ENCODE data around the gene HOXB3.

HOXB3 gene

DNA sequence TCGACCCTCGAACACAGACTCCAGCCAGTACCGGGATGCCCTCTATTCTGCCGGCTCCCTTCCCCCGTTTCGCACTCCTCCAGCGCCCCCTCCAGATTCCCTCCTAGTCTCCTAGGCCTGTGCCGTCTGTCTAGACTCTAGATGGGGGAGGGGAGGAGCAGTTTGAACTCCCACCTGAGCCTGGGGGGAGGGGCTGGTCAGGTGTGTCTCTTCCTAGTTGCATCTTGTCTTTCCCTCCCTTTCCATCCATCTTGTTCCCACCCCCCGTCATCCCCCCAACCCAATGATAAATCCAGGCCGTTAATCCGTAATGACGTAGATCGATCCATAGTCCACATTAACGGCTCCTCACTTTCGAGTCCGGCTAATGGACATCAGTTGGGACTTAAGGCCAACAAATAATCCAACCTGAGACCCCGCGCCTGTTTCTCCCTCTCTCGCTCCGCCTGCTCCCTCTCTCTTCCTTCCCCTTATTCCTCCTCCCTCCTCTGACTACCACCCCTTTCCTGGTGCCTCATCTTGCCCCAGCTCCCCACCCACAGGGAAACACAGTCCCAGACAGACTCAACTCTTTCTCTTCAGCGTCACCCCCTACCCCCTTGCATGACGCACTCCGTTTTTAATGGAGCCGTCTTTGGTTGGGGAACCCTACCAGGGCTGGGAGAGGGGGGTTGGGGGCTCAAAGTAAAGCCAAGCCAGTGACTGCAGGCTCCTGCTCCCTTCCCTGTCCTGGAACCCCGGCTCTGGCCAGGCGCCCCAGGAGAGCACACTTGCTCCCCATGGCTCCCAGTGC, 6.9 kb upstream of the HOXB3 start:
- no peak for DNase-seq

DNA sequence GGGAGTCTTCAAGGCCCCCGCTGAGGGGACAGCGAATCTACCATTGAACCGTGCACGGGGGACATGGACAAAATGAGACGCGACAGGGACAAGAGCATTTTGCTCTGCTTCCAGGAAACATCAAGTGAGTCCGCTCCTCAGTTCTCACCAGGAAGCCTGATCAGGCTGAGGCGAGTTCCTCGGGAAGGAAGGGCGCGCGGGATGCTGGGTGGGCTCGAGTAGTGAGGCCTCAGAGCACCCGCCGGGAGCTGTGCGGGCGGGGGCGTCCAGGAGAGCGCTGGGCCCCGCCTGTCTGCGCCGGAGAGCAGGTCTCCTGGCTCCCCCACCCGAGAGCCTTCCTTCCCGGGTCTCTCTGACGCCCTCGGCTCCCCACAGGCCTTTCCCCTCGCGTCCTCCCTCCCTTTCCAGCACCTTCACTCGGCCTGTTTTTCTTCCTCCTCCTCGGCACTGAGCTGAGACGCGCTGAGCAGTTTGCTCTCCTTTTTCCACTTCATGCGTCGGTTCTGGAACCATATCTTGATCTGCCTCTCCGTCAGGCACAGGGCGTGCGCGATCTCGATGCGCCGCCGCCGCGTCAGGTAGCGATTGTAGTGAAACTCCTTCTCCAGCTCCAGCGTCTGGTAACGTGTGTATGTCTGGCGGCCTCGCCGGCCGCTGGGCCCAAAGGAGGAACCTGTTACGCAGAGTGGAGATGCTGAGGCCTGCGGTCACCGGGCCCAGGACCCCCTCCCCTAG, 6.1 kb upstream of the HOXB3 start:
- peak; percentile 66 to 72 for DNase-seq

DNA sequence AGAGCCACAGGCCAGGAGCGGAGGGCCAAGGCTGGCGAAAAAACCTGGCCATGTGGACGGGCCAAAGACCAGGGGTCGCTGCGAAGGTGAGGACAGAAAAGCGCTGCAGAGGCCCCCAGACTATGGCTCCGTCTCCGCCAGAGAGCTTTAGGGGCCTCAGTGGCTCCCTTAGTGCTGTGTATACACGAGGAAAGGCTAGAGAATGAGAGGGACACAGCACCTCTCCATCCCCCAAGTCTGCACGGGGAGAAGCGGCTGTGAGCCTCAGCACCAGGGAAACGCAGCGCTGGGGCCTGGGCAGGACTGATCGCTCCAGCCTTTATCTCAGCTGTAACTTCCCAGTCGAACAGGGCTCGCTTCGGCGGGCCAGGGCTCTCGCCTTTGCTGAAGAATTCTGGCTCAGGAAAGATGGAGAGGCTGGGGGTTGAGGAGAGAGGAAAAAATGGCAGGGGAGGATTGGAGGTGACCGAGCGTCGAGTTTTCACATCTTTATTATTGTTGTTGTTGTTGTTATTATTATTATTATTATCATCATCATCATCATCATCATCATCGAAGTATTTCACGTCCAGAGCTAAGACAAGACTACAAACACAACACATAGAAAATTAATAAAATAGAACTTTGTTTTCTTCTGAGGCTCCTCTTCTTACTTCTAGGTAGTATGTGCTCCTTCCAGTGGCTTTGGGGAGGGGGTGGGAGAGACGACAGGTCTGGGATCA, 5.4 kb upstream of the HOXB3 start:
- no peak for DNase-seq

DNA sequence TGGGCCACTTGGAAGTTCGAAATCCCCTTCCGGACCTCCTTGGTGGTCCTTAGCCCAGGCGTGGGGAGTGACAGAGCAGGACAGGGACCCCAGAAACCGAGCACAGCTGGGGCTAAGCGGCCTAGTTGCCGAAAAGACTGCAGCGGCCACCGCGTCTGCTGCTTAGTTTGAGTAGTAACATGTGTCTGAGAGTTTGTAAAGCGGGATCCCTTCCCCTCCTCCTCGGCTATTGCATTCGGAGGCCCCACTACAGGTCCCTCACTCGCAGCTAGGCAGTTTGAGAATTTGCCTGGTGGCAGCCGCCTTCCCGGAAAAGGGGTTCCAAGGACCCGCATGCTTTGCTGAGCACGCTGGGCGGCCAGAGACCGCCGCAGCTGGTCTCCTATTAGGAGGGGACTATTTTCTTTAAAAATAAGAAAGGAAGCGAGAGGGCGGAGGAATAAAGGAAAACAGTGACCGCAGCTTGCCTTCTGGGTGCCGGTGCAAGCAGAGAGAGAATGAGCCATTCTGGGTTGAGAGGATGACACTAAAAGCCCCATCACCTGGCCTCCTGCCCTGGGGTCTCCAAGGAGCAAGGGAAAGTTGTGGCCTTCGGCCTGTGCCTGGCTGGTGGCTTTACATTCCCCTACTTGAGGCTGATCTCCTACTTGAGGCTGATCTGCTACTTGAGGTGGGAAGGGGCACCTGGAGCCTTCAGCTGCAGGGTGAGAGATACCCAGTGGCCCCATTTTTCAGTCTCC, 4.7 kb upstream of the HOXB3 start:
- no peak for DNase-seq

DNA sequence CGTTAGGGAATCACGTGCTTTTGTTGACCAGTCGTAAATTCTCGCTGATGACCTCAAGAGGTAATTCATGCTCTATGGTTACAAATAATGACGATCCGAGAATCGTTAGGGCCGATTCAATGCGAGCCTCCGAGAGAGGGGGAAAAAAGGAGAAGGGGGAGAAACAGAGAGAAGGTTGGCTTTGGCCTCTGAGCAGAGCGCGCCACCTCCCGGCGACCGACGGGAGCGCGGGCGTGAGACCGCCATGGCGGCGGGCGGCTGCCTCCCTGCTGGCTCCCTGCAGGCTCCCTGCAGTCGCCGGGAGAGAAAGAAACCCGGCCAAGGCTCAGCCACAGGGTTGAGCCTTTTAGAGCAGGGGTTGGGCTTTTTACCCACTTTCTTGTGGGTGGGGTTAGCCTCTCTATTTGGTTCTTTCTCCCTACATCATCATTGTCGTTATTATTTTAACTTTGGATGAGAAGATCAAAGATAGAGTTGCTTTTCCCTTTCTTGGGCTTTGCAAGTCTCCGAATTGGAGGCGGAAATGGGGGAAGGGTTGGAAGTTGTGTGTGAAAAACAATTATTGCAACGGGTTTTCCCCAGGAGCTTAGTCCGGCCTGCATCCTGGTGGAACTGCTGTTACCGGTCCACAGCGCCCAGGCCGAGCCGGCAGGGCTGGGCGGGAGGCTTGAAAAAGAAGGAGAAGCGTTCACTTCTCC, 3.9 kb upstream of the HOXB3 start:
- peak; percentile 87 to 92 for DNase-seq

DNA sequence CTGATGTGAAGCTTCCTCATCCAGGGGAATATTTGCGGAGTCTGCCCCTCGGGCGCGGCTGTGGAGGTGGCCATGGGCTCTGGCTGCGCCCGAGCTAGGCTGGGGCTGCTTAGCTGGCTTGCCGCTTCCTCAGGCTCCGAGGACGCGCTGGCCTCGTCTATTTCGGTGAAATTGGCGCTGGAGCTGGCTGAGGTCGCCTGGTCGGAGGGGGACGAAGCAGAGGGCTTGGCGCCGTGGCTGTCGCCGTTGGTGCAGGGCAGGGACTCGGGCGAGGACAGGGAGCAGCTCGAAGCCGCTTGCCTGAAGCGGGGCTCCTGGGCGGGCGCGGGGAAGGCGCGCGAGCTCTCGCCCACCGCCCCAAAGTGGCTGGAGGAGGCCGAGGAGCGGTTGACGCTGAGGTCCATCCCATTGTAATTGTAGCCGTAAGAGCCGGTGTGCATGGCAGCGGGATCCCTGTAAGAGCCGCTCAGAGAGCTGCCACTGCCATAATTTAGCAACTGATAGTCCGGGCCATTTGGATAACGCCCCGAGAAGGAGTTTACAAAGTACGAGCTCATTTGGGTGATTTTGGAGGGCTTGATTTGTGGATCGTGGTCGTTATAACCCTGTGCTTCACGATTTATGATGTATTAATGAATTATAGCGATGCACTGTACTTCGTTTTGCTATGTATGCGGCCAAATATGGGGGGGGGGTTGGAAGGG, 3.2 kb upstream of the HOXB3 start, which contains the start of gene HOXB5:
Gene HOXB5, minus strand, starts transcription at position 654 of the 704 bp plus-strand sequence. Its CDS starts 97 bp downstream, at position 557.
- peak in 1 of 2 experiments; percentile 59 for DNase-seq

DNA sequence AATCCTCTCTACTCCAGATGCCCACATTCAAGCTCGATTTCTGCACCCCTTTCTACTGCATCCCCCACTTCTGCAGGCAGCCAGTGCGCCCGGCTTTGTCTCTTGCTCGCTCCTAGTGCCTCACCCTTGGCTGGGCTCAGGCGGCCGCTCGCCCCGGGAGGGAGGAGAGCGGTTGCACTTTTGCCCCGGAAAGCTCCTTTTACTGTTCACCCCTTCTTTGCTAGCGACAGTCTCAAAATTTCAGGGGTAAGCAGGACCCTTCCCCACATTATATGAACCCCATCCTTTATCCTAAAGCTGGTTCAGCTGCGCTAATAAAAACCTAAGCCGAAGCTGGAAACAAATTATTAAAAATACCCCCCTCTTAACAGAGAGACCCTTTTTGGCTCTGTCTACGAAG, 2.5 kb upstream of the HOXB3 start:
- no peak for DNase-seq

DNA sequence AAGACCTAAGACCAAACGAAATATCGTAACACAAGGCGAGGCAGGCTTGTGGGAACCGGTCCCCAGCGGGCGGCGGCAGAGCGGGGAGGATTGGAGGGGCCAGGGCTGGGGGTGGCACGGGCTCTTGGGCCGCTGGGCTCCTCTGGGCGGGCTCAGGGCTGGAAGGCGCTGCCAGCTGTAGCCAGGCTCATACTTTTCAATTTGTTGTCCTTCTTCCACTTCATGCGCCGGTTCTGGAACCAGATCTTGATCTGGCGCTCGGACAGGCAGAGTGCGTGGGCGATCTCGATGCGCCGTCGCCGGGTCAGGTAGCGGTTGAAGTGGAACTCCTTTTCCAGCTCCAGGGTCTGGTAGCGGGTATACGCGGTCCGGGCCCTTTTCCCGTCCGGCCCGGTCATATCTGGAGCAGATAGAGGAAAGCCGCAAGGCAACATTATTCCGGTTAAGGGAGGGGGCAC, 2.0 kb upstream of the HOXB3 start:
- no peak for DNase-seq

DNA sequence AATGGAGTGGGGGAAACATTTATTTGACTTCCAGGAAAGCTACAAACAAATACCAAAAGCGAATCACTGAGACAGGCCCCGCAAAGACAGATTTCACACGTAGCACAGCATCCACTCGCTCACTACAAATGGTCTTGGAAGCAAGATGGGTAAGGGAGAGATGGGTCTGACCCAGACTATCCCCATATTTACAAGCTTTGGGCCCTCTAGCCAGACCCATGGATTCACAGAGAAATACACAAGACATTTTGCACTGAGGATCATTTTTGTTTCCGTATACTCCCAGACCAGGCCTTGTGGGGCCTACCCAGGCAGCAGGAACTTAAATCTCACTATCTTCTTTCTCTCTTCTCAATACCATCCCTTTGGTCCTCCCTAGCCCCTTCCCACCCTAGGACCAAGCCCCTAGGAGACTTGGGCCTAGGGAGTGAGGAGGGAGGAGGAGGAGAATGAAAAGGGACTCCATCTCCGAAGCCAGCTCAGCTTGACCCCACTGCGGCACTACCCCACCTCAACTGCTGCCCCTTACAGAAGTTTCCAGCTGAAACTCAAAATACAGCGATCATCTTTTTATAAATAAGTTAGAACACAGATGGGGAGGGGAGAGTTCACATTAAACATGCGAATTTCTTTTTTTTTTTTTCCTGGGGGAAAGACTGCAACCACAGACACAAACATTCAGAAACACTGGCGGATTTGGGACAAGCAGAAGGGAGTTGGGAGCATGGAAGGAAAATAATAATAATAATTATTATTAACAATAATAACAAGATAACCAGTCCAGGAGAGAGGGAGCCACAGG, 1.4 kb upstream of the HOXB3 start:
- no peak for DNase-seq

DNA sequence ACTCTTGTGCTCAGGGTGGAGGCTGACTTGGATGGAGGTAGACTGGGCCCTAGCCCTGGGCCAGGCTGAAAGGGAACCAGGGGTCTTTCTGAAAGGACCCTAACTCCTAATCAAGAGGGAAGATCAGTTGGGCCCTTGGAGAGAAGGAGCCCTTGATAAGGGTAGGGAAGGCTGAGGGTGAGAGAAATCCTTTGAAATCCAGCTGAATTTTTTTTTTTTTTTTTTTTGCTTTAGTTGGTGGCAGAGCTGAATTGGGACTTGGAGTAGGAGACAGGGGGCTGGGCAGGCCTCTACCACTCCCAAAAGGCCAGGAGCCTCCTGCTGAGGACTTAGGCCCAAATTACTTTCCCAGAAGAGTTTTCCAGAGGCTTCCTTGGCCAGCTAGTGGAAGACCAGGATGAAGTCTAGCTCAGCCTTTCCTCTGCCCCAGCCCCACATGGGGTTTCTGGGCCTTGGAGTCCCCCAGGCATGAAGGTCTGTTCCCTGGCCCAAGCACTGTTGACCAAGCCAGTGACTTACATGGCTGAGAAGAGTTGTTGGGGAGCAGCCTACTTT, 643 bp upstream of the HOXB3 start:
- DNase-seq = no peak

DNA sequence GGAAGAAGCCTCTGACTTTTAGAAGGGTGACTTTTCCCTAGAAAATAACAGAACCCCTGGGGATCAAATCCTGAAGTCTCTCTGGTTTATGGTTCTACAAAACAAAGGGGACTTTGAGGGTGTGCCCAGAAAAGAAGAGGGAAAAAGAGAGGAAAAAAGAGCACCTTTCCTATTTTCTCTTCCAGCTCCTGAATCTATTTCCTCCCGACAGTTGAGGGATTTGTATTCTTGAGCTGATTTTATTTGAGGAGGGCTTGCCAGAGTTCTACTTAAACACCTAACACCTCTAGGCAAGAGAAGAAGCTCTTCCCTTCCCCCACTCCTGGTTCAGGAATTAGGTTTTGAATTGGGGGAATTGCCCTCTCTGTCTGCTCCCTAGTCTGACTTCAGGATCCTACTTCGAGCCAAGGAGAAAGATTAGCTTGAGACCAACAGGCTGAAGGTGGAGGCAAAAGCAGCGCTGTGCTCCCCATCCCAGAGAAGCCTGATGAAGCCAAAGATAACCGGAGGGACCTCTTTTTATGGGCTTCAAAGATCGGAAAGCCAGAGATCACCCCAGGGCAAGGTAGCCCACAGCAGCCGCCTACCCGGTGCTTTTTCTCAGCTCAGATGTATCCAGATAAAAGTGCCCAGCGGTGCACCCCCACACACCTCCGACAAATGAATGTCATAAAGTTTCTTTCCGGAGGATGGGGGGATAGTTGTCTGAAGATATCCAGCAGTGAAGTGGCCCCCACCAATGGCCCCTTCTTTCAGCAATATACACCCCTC, 796 bp downstream of the HOXB3 start:
- DNase-seq = no peak

DNA sequence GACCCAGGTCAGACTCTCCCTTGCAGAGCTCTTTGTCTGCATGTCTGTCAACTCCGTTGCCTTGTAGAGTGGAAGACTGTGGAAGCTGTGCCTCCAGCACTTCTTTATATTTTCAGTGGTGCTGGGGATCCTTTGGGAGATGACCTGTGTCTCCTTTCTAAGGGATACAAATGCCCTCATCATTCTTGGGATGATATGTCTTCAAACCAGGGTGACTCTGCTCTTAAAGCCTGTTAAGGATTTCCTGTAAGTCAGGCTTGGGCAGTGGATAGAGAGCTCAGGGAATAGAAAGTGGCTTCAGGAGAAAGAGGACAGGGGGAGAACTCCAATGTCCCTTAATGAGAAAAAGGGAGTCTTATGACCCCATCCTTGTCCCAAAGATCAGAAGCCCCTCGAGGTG, 1.5 kb downstream of the HOXB3 start:
- no peak for DNase-seq

DNA sequence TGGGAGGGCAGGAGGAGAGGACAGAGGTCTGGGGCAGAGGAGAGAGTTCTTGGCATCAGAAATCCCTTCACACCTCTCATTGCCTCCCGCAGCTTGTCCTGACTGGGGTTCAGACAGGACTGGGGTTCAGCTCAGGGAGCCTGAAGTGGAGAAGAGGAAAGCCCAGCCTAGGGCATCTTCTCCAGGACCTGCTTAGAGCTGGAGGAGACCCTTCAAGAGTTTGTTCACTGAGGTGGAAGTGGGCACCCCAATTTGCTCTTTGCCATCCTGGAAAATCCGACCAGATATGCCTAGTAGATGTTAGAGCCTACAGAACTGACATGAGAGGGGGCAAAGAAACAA, 2.0 kb downstream of the HOXB3 start:
- no peak for DNase-seq

DNA sequence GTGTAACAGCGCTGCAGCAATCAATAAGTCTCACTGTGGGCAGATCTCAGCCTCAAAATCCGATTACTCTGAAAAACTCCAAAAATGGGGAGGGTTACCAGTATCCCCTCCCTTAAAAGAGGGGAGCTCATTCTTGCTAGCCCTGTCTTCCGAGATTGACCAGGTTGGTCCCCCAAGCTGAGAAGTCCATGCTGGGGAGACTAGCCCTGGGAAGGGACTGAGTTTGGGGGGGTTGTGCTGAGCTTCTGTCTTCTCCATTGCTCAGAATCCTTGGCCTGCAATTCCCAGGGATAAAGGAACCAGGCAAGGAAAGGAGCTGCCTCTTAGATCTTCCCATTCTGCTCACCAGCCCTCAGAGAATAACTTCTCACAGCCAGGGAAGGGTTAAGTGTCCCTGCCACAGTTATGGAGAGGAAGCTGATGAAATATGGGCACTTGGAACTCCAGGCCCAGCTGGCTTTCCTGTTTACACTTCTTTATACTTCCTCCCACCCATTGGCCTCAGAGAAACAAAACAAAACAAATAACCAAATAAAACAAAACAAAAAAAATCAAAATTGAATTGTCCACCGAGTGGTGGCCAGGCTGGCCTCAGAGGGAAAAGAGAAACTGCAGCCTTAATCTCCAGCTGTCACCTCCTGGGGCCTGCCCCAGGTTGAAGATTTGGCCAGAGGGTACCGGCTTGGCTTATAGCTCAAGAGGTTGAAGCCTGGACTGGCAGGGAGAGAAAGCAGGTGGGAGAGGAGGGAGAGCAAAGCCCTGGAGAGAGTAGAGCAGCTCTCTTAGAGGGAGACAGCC, 2.6 kb downstream of the HOXB3 start:
- DNase-seq = no peak

DNA sequence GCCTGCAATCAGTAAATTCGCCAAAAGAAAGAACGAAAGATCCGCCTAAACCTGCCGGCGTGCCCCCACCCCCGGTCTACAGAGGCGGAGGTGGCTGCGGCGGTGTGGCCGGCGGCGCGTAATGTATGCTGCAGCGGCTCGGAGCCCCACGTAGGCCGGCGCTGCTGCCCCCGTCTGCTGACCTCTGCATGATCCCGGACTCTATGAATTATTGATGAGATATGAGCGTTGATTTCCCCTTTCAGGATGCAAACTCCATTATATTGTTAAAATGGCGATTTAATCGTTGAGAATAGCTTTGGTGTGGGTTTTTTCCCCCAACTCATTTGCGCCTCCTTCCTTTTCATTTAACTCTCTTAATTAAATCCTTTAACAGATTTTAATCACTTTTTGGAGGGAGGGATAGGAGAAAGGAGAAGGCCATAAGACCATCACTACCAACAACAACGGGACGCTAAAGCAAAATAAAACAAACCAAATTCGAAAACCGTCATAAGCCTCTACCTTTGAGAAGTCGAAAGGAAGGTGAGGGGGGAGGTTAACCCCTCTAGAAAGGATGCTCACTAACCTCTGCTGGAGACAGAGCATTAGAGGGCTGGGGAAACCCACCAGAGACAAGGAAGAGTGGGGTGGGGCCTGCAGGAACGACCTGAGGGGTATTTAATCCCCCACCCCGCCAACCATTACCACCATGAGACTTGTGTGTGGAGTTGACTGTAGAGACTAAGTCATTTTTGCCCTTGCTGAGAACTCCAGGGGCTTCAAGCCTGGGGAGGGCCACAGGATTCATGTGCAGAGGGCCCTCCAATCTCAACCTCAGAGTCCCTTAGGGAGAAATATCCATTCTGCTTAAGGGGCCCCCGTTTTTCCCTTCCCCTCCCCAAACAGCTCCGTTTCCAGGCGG, 3.4 kb downstream of the HOXB3 start:
- DNase-seq = peak in 1 of 2 experiments; percentile 58

DNA sequence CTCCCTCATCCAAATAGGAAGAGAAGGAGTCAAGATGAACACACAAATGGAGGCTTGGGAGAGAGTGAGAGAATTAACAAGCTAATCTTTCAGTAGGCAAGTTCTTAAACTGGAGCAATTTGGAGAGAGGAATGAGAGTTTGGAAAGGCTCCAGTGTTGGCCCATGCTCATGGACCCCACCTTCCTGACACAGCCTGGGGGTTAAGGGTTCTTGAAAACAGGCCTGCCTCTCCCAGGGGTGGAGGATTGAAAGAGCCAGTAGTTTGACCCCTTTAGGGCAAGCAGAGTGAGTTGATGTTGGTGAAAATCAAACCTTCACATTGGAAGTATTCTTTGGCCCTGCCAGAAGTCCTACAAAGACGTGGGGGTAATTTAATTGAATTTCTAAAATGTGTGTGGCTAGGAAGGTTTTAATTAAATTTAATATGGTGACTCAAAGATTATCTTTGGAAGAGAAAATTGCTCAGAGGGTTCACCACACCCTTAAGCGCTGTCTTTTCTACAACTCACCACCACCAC, 5.8 kb downstream of the HOXB3 start:
- no peak for DNase-seq

DNA sequence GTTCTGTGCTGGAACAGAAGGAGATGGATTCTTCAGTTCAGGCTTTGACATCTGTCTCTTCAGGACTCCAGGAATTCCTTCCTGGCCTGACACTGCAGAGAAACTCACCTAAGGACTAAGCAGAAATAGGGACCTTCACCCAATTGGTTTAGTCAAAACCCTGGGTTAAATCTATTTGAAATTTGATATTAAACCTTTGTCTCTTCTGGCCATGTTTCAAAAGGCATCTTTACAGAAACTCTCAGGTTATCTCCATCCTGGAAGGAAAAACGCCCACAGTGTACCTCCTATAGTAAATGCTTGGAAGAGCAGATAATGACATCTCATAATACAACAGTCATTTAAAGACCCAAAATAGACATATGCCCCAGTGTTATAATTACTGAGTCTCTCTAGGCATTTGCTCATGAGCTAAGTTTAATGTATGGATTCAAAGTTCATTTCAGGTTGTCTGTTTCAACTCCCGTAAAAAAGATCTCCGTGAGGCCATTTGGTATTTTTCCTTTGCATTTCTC, 6.3 kb downstream of the HOXB3 start:
- DNase-seq = no peak
